Testis (tissue), 3 donors: ENCODE data around the gene HBQ1. TPM values are rescaled to one million over a fixed set of nuclear protein-coding genes. Genes with fewer than 3 reads are reported as not detected.

ENCODE experiments used
- DNase-seq: peaks from one replicate; pipeline ENCODE4 v3.0.0-alpha.2; 2019
- H3K27ac ChIP-seq, 2 donors: fragments of 200-600 bp; sonication (generic); one replicate each; pipeline ENCODE4 v1.5.1; 2019
- H3K27me3 ChIP-seq: fragments of 200-600 bp; sonication (generic); one replicate; pipeline ENCODE4 v1.5.1; 2019
- H3K36me3 ChIP-seq: fragments of 200-600 bp; sonication (generic); one replicate; pipeline ENCODE4 v1.5.1; 2017; ENCODE audit warnings: low read depth; ENCODE audit errors: missing control alignments
- H3K4me1 ChIP-seq: fragments of 200-600 bp; sonication (generic); one replicate; pipeline ENCODE4 v1.5.1; 2019
- H3K4me3 ChIP-seq, 2 donors: fragments of 200-600 bp; sonication (generic); one replicate each; pipeline ENCODE4 v1.5.1; 2017 to 2019
- H3K9me3 ChIP-seq: fragments of 200-600 bp; sonication (generic); one replicate; pipeline ENCODE4 v1.5.1; 2017
- CTCF ChIP-seq, 3 experiments: fragments of 450-650 bp in 2 of 3; fragments of 200-600 bp in 1 of 3; sonication (generic) in 1 of 3; IDR thresholded peaks; one replicate each; pipeline ENCODE4 v1.5.1; 2016 to 2019; ENCODE audit warnings: antibody characterized with exemption in 3 of 3, mild to moderate bottlenecking in 2 of 3, moderate library complexity in 1 of 3
- POLR2A ChIP-seq: fragments of 450-650 bp; IDR thresholded peaks from one replicate; pipeline ENCODE4 v1.6.1; 2017; ENCODE audit warnings: antibody characterized with exemption, mild to moderate bottlenecking, moderate library complexity
- WGBS, 2 donors: methylation state at CpG; one replicate each; pipeline ENCODE4 v1.1.5; 2018; 5-methylcytosine and 5-hydroxymethylcytosine counted together
- intact Hi-C: fragments of 100-400 bp; cut with DNase I; formaldehyde crosslinking; loops from one replicate; pipeline ENCODE4 v1.15.1; 2023; ENCODE audit warnings: low total_unique reads
- polyA plus RNA-seq: library from polyadenylated mRNA; stranded (reverse); fragments of 350-450 nt; fragmentation: Illumina TruSeq; extraction: RNeasy Lipid Tissue Mini Kit (QIAGEN cat#74804); gene quantifications from one replicate; pipeline ENCODE4 v1.2.3, GENCODE V29; 2014; ENCODE audit warnings: low read depth, low replicate concordance; ENCODE audit not compliant: insufficient read depth
- total RNA-seq, 2 donors: library from RNA; depleted of rRNA; stranded (reverse); fragments of >200 nt; gene quantifications; one replicate each; pipeline ENCODE4 v1.2.3, GENCODE V29; 2016

Gene HBQ1
- total and polyA plus RNA-seq, 3 donors from 2014 or later, result 1.3 to 4.3 (median 4.2) TPM

GRCh38 chr16:178668-179015 lies 1.6 kb upstream of the HBQ1 start:
- TF ChIP-seq CTCF (IDR thresholded peaks at IDR 0.05) (no peak), POLR2A (no peak)
- Histone ChIP-seq H3K27ac (no peak overlapping the region), H3K36me3 (no peaks in the 10 kb centered on the region), H3K27me3 (no peaks in the 10 kb centered on the region), H3K4me3 (no peak overlapping the region), H3K4me1 (peaks cover 11% of the 10 kb centered on the region), H3K9me3 (no peaks in the 10 kb centered on the region)
- WGBS, 2 donors, result 81 to 86% methylated on average over 11 of the region's 11 CpGs
- no peak for DNase-seq
- intact Hi-C loops, result no loop called here

- peaks cover 11% of the 10 kb centered on the region for H3K4me1 ChIP-seq
- H3K27ac ChIP-seq, result no peak overlapping the region
- no peaks in the 10 kb centered on the region for H3K27me3 ChIP-seq
- 47 to 62% methylated on average over 17 of the region's 17 CpGs for WGBS, 2 donors
- no peaks in the 10 kb centered on the region for H3K9me3 ChIP-seq
- no peaks in the 10 kb centered on the region for H3K36me3 ChIP-seq
- DNase-seq, result no peak
- H3K4me3 ChIP-seq, result peak overlapping the region in 1 of 2 donors; percentile 26
- intact Hi-C loops, result no loop called here
- TF ChIP-seq POLR2A, result no peak
- no peak for TF ChIP-seq CTCF (IDR thresholded peaks at IDR 0.05)
Observed at GRCh38 chr16:179211-180092, 807 bp upstream of the HBQ1 start.

- no peaks in the 10 kb centered on the region for H3K36me3 ChIP-seq
- no peak overlapping the region for H3K27ac ChIP-seq
- H3K4me1 ChIP-seq, result peaks cover 11% of the 10 kb centered on the region
- no peaks in the 10 kb centered on the region for H3K9me3 ChIP-seq
- intact Hi-C loops, result no loop called here
- peak overlapping the region; percentile 26 to 54 for H3K4me3 ChIP-seq
- TF ChIP-seq POLR2A, result no peak
- peak in 1 of 3 experiments; percentile 95 for TF ChIP-seq CTCF (IDR thresholded peaks at IDR 0.05)
- H3K27me3 ChIP-seq, result no peaks in the 10 kb centered on the region
- WGBS, 2 donors, result 0% methylated on average over 77 of the region's 89 CpGs; no CpG with 5 or more reads in 1 of the 2 donors
- peak; percentile 85 for DNase-seq
Observed at GRCh38 chr16:180681-181564, 664 bp downstream of the HBQ1 start.

GRCh38 chr16:181565-182021 lies 1.3 kb downstream of the HBQ1 start:
- TF ChIP-seq CTCF (IDR thresholded peaks at IDR 0.05) (peak in 2 of 3 experiments; percentile 93 to 97), POLR2A (no peak)
- intact Hi-C loops, result no loop called here
- H3K27me3 ChIP-seq, result no peaks in the 10 kb centered on the region
- no peaks in the 10 kb centered on the region for H3K36me3 ChIP-seq
- DNase-seq, result no peak
- H3K27ac ChIP-seq, result no peak overlapping the region
- H3K4me1 ChIP-seq, result peaks cover 11% of the 10 kb centered on the region
- 9 to 24% methylated on average over 10 of the region's 22 CpGs for WGBS, 2 donors
- peak overlapping the region in 1 of 2 donors; percentile 54 for H3K4me3 ChIP-seq
- H3K9me3 ChIP-seq, result no peaks in the 10 kb centered on the region
